IMR-90 (cell line): ENCODE data around the gene OR5B21. TPM values are rescaled to one million over a fixed set of nuclear protein-coding genes. Genes with fewer than 3 reads are reported as not detected.

Experiments used
- ATAC-seq: fragments of 200-7000 bp; cut with Tn5 transposase; 2 replicates; pipeline ENCODE4 v1.9.1; 2020; ENCODE audit warnings: low read depth, mild to moderate bottlenecking, moderate library complexity
- BruUV-seq: library from RNA; stranded (reverse); fragments of 400-500 nt; replicated peaks from 2 replicates; lab custom pipeline; 2021; lab: Mats Ljungman, UMichigan
- CTCF ChIA-PET: fragments of 300-600 bp; formaldehyde crosslinking; extraction: SDS; loops from one replicate; lab custom pipeline; 2021; ENCODE audit warnings: antibody characterized with exemption; lab: Yijun Ruan, JAX
- POLR2A ChIA-PET: fragments of 300-600 bp; sonication (Branson Sonifier 250); formaldehyde crosslinking; loops from one replicate; lab custom pipeline; 2022; ENCODE audit warnings: antibody characterized with exemption; ENCODE audit not compliant: unreplicated experiment; lab: Charles Lee
- DNase-seq: peaks from one replicate; pipeline ENCODE4 v3.0.0; 2013
- H2AFZ ChIP-seq: replicated peaks from 2 replicates; pipeline ENCODE3; 2013; ENCODE audit warnings: low read length, mild to moderate bottlenecking; ENCODE audit not compliant: poor library complexity
- H2AK5ac ChIP-seq: 2 replicates; pipeline ENCODE4 v1.6.1; 2013; ENCODE audit warnings: low read depth, low read length, inconsistent platforms
- H2AK9ac ChIP-seq: replicated peaks from 2 replicates; pipeline ENCODE3; 2013; ENCODE audit warnings: mild to moderate bottlenecking, low read depth, low read length, moderate library complexity; ENCODE audit not compliant: poor library complexity
- H2BK120ac ChIP-seq: 2 replicates; pipeline ENCODE4 v1.6.1; 2013; ENCODE audit warnings: low read depth, low read length, inconsistent platforms
- H2BK15ac ChIP-seq: 3 replicates; pipeline ENCODE4 v1.6.1; 2013; ENCODE audit warnings: low read depth, low read length, inconsistent platforms
- H2BK20ac ChIP-seq: 2 replicates; pipeline ENCODE4 v1.6.1; 2013; ENCODE audit warnings: low read depth, mild to moderate bottlenecking, inconsistent platforms, low read length, moderate library complexity
- H2BK5ac ChIP-seq: 2 replicates; pipeline ENCODE4 v1.6.1; 2013; ENCODE audit warnings: mild to moderate bottlenecking, low read depth, low read length, inconsistent platforms; ENCODE audit not compliant: poor library complexity, severe bottlenecking
- H3K14ac ChIP-seq: replicated peaks from 2 replicates; pipeline ENCODE4 v1.6.1; 2013; ENCODE audit warnings: low read depth, low read length, inconsistent platforms
- H3K18ac ChIP-seq: 2 replicates; pipeline ENCODE4 v1.6.1; 2013; ENCODE audit warnings: low read depth, low read length, control low read depth
- H3K23ac ChIP-seq: 2 replicates; pipeline ENCODE4 v1.6.1; 2013; ENCODE audit warnings: low read depth, low read length, inconsistent platforms
- H3K27ac ChIP-seq: 2 replicates; pipeline ENCODE4 v1.5.1; 2013; ENCODE audit warnings: mild to moderate bottlenecking, control low read depth, low read length; ENCODE audit not compliant: insufficient read depth
- H3K27me3 ChIP-seq: 2 replicates; pipeline ENCODE4 v1.6.1; 2013; ENCODE audit warnings: low read length; ENCODE audit not compliant: control insufficient read depth, insufficient read depth
- H3K36me3 ChIP-seq: 2 replicates; pipeline ENCODE4 v1.6.1; 2013; ENCODE audit warnings: low read length, mixed read lengths; ENCODE audit not compliant: control insufficient read depth, insufficient read depth
- H3K4ac ChIP-seq: 2 replicates; pipeline ENCODE4 v1.6.1; 2013; ENCODE audit warnings: low read depth, low read length, inconsistent platforms
- H3K4me1 ChIP-seq: 2 replicates; pipeline ENCODE4 v1.6.1; 2013; ENCODE audit warnings: low read length, mixed read lengths; ENCODE audit not compliant: control insufficient read depth, insufficient read depth
- H3K4me2 ChIP-seq: 2 replicates; pipeline ENCODE4 v1.6.1; 2013; ENCODE audit warnings: low read depth, mild to moderate bottlenecking, control low read depth, low read length, moderate library complexity
- H3K4me3 ChIP-seq: 2 replicates; pipeline ENCODE4 v1.5.1; 2013; ENCODE audit warnings: low read depth, mild to moderate bottlenecking, control low read depth, low read length, moderate library complexity; ENCODE audit not compliant: insufficient read depth
- H3K56ac ChIP-seq: 2 replicates; pipeline ENCODE4 v1.6.1; 2013; ENCODE audit warnings: low read length, inconsistent platforms; ENCODE audit not compliant: insufficient read depth; ENCODE audit errors: extremely low read depth
- H3K79me1 ChIP-seq, 2 experiments: 2 replicates each; pipeline ENCODE4 v1.6.1; 2013; ENCODE audit warnings: low read length in 2 of 2, inconsistent platforms in 1 of 2, low read depth in 1 of 2
- H3K9ac ChIP-seq: 2 replicates; pipeline ENCODE4 v1.6.1; 2013; ENCODE audit warnings: low read depth, low read length, control low read depth
- H3K9me1 ChIP-seq: 2 replicates; pipeline ENCODE4 v1.6.1; 2013; ENCODE audit warnings: low read length, inconsistent platforms; ENCODE audit not compliant: insufficient read depth
- H3K9me3 ChIP-seq: 2 replicates; pipeline ENCODE4 v1.6.1; 2013; ENCODE audit warnings: low read length; ENCODE audit not compliant: control insufficient read depth, insufficient read depth
- H4K20me1 ChIP-seq: 2 replicates; pipeline ENCODE4 v1.6.1; 2013; ENCODE audit warnings: low read length, inconsistent platforms; ENCODE audit not compliant: insufficient read depth
- H4K5ac ChIP-seq: 2 replicates; pipeline ENCODE4 v1.6.1; 2013; ENCODE audit warnings: mild to moderate bottlenecking, low read depth, low read length, control low read depth
- H4K8ac ChIP-seq, 2 experiments: 2 replicates each; pipeline ENCODE4 v1.6.1; 2013; ENCODE audit warnings: low read depth in 2 of 2, low read length in 2 of 2, control low read depth in 1 of 2, inconsistent platforms in 1 of 2
- H4K91ac ChIP-seq: 2 replicates; pipeline ENCODE4 v1.6.1; 2013; ENCODE audit warnings: low read depth, low read length, inconsistent platforms; ENCODE audit not compliant: insufficient read depth
- BHLHE40 ChIP-seq: fragments of 150-350 bp; IDR thresholded peaks from 2 replicates; pipeline ENCODE4 v1.6.1; 2016; ENCODE audit warnings: mild to moderate bottlenecking, low read depth, low read length
- CEBPB ChIP-seq: IDR thresholded peaks from 2 replicates; pipeline ENCODE4 v1.6.1; 2012; ENCODE audit warnings: low read depth, low read length, improper control_type of control experiment
- CHD1 ChIP-seq: IDR thresholded peaks from 2 replicates; pipeline ENCODE4 v1.6.1; 2012; ENCODE audit warnings: low read depth, low read length, improper control_type of control experiment
- CTCF ChIP-seq: conservative IDR thresholded peaks from 2 replicates; pipeline ENCODE4 v1.5.1; 2012; ENCODE audit warnings: mild to moderate bottlenecking, low read depth, low read length, improper control_type of control experiment
- ELK1 ChIP-seq: fragments of 150-350 bp; IDR thresholded peaks from 2 replicates; pipeline ENCODE4 v1.6.1; 2016; ENCODE audit warnings: low read depth, mild to moderate bottlenecking, low read length, moderate library complexity, borderline replicate concordance
- FOS ChIP-seq: fragments of 150-350 bp; IDR thresholded peaks from 2 replicates; pipeline ENCODE4 v1.6.1; 2016; ENCODE audit warnings: low read depth, low read length
- MAFK ChIP-seq: IDR thresholded peaks from 2 replicates; pipeline ENCODE4 v1.6.1; 2012; ENCODE audit warnings: low read depth, low read length, improper control_type of control experiment
- MAZ ChIP-seq: IDR thresholded peaks from 2 replicates; pipeline ENCODE4 v1.6.1; 2012; ENCODE audit warnings: low read depth, mild to moderate bottlenecking, low read length, improper control_type of control experiment, moderate library complexity, borderline replicate concordance
- MXI1 ChIP-seq: IDR thresholded peaks from 2 replicates; pipeline ENCODE4 v1.6.1; 2012; ENCODE audit warnings: low read depth, mild to moderate bottlenecking, low read length, moderate library complexity, borderline replicate concordance
- NFE2L2 ChIP-seq: fragments of 150-350 bp; IDR thresholded peaks from 2 replicates; pipeline ENCODE4 v1.6.1; 2016; ENCODE audit warnings: low read depth, mild to moderate bottlenecking, low read length
- POLR2A ChIP-seq: IDR thresholded peaks from 2 replicates; pipeline ENCODE4 v1.6.1; 2012; ENCODE audit warnings: mild to moderate bottlenecking, low read depth, low read length
- RAD21 ChIP-seq: IDR thresholded peaks from 2 replicates; pipeline ENCODE4 v1.6.1; 2012; ENCODE audit warnings: low read length, improper control_type of control experiment
- RCOR1 ChIP-seq: IDR thresholded peaks from 2 replicates; pipeline ENCODE4 v1.6.1; 2012; ENCODE audit warnings: mild to moderate bottlenecking, low read length, improper control_type of control experiment; ENCODE audit not compliant: insufficient replicate concordance
- RFX5 ChIP-seq: IDR thresholded peaks from 2 replicates; pipeline ENCODE4 v1.8.0; 2012; ENCODE audit warnings: low read depth, mild to moderate bottlenecking, low read length, moderate library complexity
- SMC3 ChIP-seq: fragments of 150-350 bp; IDR thresholded peaks from 2 replicates; pipeline ENCODE4 v1.6.1; 2016; ENCODE audit warnings: low read depth, mild to moderate bottlenecking, antibody characterized with exemption, low read length, moderate library complexity
- USF2 ChIP-seq: fragments of 150-350 bp; IDR thresholded peaks from 2 replicates; pipeline ENCODE4 v1.6.1; 2017; ENCODE audit warnings: mild to moderate bottlenecking, antibody characterized with exemption, low read length, low read depth
- WGBS, 2 experiments: methylation state at CpG; one replicate each; pipeline versions ENCODE4 v1.1.5 to v1.1.7; 2013; ENCODE audit warnings: missing lambda C conversion rate in 2 of 2; ENCODE audit not compliant: insufficient read length in 1 of 2; ENCODE audit errors: extremely low coverage in 2 of 2; 5-methylcytosine and 5-hydroxymethylcytosine counted together
- dilution Hi-C: fragments of 300-500 bp; cut with HindIII; formaldehyde crosslinking; loops from one replicate; pipeline ENCODE4 v1.14.3; 2018; ENCODE audit warnings: low sequenced_read_pairs; ENCODE audit not compliant: unreplicated experiment
- in situ Hi-C: fragments of 300-500 bp; cut with MboI; formaldehyde crosslinking; loops from 3 replicates; pipeline ENCODE4 v1.14.3; 2019; ENCODE audit warnings: low sequenced_read_pairs, inconsistent platforms, mixed read lengths
- intact Hi-C: fragments of 100-400 bp; cut with micrococcal nuclease; formaldehyde crosslinking; loops from 2 replicates; pipeline ENCODE4 v1.10.0; 2022
- polyA plus RNA-seq, 3 experiments: library from polyadenylated mRNA; depleted of rRNA; stranded (reverse); fragments of >200 nt; gene quantifications; 2 replicates each; pipeline ENCODE4 v1.2.3, GENCODE V29; 2012; ENCODE audit warnings: low replicate concordance in 1 of 3
- total RNA-seq: library from RNA; depleted of rRNA; stranded (reverse); fragments of >200 nt; gene quantifications from 2 replicates; pipeline ENCODE4 v1.2.3, GENCODE V29; 2012

The OR5B21 gene
- total and polyA plus RNA-seq, 2 of the 4 experiments (the other 2 are of a cell fraction): not detected

- Histone ChIP-seq H3K9ac (no peak overlapping the region), H3K27ac (no peak overlapping the region), H3K18ac (peak overlapping the region; percentile 15; the same call in 1 of the 2 replicates), H2AK9ac (no peak overlapping the region), H2BK120ac (no peak overlapping the region), H3K56ac (no peak overlapping the region), H4K20me1 (no peaks in the 10 kb centered on the region), H3K4me1 (peaks cover 2% of the 10 kb centered on the region; the same call in 1 of the 2 replicates), H3K27me3 (no peaks in the 10 kb centered on the region), H3K4me2 (no peak overlapping the region; the same call in 1 of the 2 replicates), H3K79me1 (no peaks in the 10 kb centered on the region), H3K4ac (no peak overlapping the region), H2AFZ (no peak overlapping the region), H3K9me1 (no peaks in the 10 kb centered on the region; the same call in 1 of the 2 replicates), H4K8ac (no peak overlapping the region), H3K23ac (no peak overlapping the region), H3K36me3 (peaks cover 5% of the 10 kb centered on the region), H4K5ac (no peak overlapping the region; the same call in 1 of the 2 replicates), H2BK20ac (no peak overlapping the region), H2BK5ac (peak overlapping the region; percentile 24), H3K9me3 (no peaks in the 10 kb centered on the region), H3K4me3 (no peak overlapping the region), H4K91ac (no peak overlapping the region), H2AK5ac (no peak overlapping the region), H2BK15ac (no peak overlapping the region), H3K14ac (no peak overlapping the region; the same call in 1 of the 2 replicates)
- no TSS peak for BruUV-seq
- no peak for ATAC-seq
- CTCF ChIA-PET: interaction anchor here (1.0 kb wide), 1 partner anchor 10 kb away, joined by 4 read pairs; no protein-coding TSS in a partner anchor
- intact Hi-C loops (loop anchor here (10.0 kb wide), 1 partner anchor 1182 kb away; no protein-coding TSS in a partner anchor), in situ Hi-C loops (no loop called here), dilution Hi-C loops (no loop called here)
- TF ChIP-seq USF2 (no peak), CTCF (no peak), RFX5 (no peak), BHLHE40 (no peak), ELK1 (no peak), MXI1 (no peak), RAD21 (no peak), CEBPB (no peak), NFE2L2 (no peak), FOS (no peak), MAZ (no peak), SMC3 (no peak), POLR2A (no peak), MAFK (no peak), CHD1 (no peak), RCOR1 (no peak)
- POLR2A ChIA-PET: interaction anchor here (0.7 kb wide), 1 partner anchor 979 kb away, joined by 3 read pairs; no protein-coding TSS in a partner anchor
- WGBS, 2 experiments: 50% methylated on average over 1 of the region's 3 CpGs; no CpG with 5 or more reads in 1 of the 2 experiments
- DNase-seq: peak; percentile 31
Observed at GRCh38 chr11:58526721-58527120, 18.8 kb upstream of the OR5B21 start.
